Liver (tissue), 9 donors: ENCODE results near the gene NAA35. TPM values are rescaled to one million over a fixed set of nuclear protein-coding genes. Genes with fewer than 3 reads are reported as not detected.

ENCODE experiments used
- DNase-seq: peaks from one replicate; pipeline ENCODE4 v3.0.0-alpha.2; 2017; ENCODE audit warnings: low spot score
- H3K27ac ChIP-seq, 2 donors: one replicate each; pipeline ENCODE4 v1.7.0; 2013; ENCODE audit warnings: inconsistent platforms in 2 of 2, low read length in 2 of 2, control low read depth in 1 of 2, low read depth in 1 of 2, mild to moderate bottlenecking in 1 of 2
- H3K27me3 ChIP-seq, 4 donors: one replicate each; pipeline versions ENCODE4 v1.6.1 to v1.7.0; 2013; ENCODE audit warnings: low read length in 3 of 4, inconsistent platforms in 1 of 4, mild to moderate bottlenecking in 1 of 4, moderate library complexity in 1 of 4; ENCODE audit not compliant: control insufficient read depth in 4 of 4, insufficient read depth in 4 of 4
- H3K36me3 ChIP-seq, 4 donors: one replicate each; pipeline versions ENCODE4 v1.6.1 to v1.7.0; 2013; ENCODE audit warnings: low read length in 3 of 4, mild to moderate bottlenecking in 3 of 4, low read depth in 1 of 4, moderate library complexity in 1 of 4; ENCODE audit not compliant: control insufficient read depth in 4 of 4, insufficient read depth in 3 of 4
- H3K4me1 ChIP-seq, 4 donors: one replicate each; pipeline versions ENCODE4 v1.6.1 to v1.7.0; 2013; ENCODE audit warnings: low read length in 3 of 4, mild to moderate bottlenecking in 3 of 4, moderate library complexity in 1 of 4; ENCODE audit not compliant: control insufficient read depth in 4 of 4, insufficient read depth in 4 of 4
- H3K4me3 ChIP-seq, 3 donors: one replicate each; pipeline versions ENCODE4 v1.6.1 to v1.7.0; 2013; ENCODE audit warnings: low read length in 3 of 3, control low read depth in 1 of 3, low read depth in 1 of 3, mild to moderate bottlenecking in 1 of 3
- H3K9ac ChIP-seq, 2 donors: one replicate each; pipeline ENCODE4 v1.7.0; 2013; ENCODE audit warnings: low read length in 2 of 2, mild to moderate bottlenecking in 2 of 2, moderate library complexity in 2 of 2, control low read depth in 1 of 2, low read depth in 1 of 2
- H3K9me3 ChIP-seq, 4 donors: one replicate each; pipeline versions ENCODE4 v1.6.1 to v1.7.0; 2013; ENCODE audit warnings: low read length in 3 of 4; ENCODE audit not compliant: control insufficient read depth in 4 of 4
- CTCF ChIP-seq: fragments of 150-350 bp; IDR thresholded peaks from 2 replicates; pipeline ENCODE4 v1.5.1; 2017; ENCODE audit warnings: improper control_type of control experiment, low read depth, low read length; ENCODE audit not compliant: missing input control
- EGR1 ChIP-seq, 2 donors: IDR thresholded peaks; 2 replicates each; pipeline ENCODE4 v1.6.1; 2016 to 2018; ENCODE audit warnings: antibody characterized with exemption in 2 of 2, low read depth in 2 of 2
- FOXA1 ChIP-seq: IDR thresholded peaks from 2 replicates; pipeline ENCODE4 v1.6.1; 2016; ENCODE audit warnings: antibody characterized with exemption
- FOXA2 ChIP-seq: IDR thresholded peaks from 2 replicates; pipeline ENCODE4 v1.6.1; 2016; ENCODE audit warnings: antibody characterized with exemption
- GABPA ChIP-seq, 2 donors: IDR thresholded peaks in 1 of 2; conservative IDR thresholded peaks in 1 of 2; 2 replicates each; pipeline ENCODE4 v1.6.1; 2016; ENCODE audit warnings: antibody characterized with exemption in 2 of 2, mild to moderate bottlenecking in 1 of 2, moderate library complexity in 1 of 2
- HNF4A ChIP-seq, 2 donors: conservative IDR thresholded peaks; 2 replicates each; pipeline ENCODE4 v1.6.1; 2016; ENCODE audit warnings: antibody characterized with exemption in 2 of 2, mild to moderate bottlenecking in 2 of 2
- HNF4G ChIP-seq: IDR thresholded peaks from 2 replicates; pipeline ENCODE4 v1.6.1; 2016; ENCODE audit warnings: antibody characterized with exemption
- JUND ChIP-seq, 2 donors: IDR thresholded peaks; 2 replicates each; pipeline ENCODE4 v1.6.1; 2016; ENCODE audit warnings: antibody characterized with exemption in 2 of 2
- NR2F2 ChIP-seq: IDR thresholded peaks from 2 replicates; pipeline ENCODE4 v1.6.1; 2016; ENCODE audit warnings: antibody characterized with exemption
- RAD21 ChIP-seq, 2 donors: IDR thresholded peaks; 2 replicates each; pipeline ENCODE4 v1.6.1; 2016; ENCODE audit warnings: antibody characterized with exemption in 2 of 2, mild to moderate bottlenecking in 2 of 2
- RXRA ChIP-seq, 2 donors: IDR thresholded peaks; 2 replicates each; pipeline ENCODE4 v1.6.1; 2017 to 2018; ENCODE audit warnings: antibody characterized with exemption in 2 of 2, mild to moderate bottlenecking in 1 of 2
- SP1 ChIP-seq: IDR thresholded peaks from 2 replicates; pipeline ENCODE4 v1.6.1; 2018; ENCODE audit warnings: antibody characterized with exemption, mild to moderate bottlenecking
- TAF1 ChIP-seq: conservative IDR thresholded peaks from 2 replicates; pipeline ENCODE4 v1.6.1; 2016; ENCODE audit warnings: antibody characterized with exemption, mild to moderate bottlenecking
- YY1 ChIP-seq: IDR thresholded peaks from 2 replicates; pipeline ENCODE4 v1.6.1; 2016; ENCODE audit warnings: antibody characterized with exemption, mild to moderate bottlenecking
- ZBTB33 ChIP-seq: IDR thresholded peaks from 2 replicates; pipeline ENCODE4 v1.6.1; 2016; ENCODE audit warnings: antibody characterized with exemption
- WGBS: extraction: QIAGEN DNeasy Blood & Tissue Kit; methylation state at CpG from one replicate; pipeline ENCODE4 v1.1.7; 2013; 5-methylcytosine and 5-hydroxymethylcytosine counted together
- polyA plus RNA-seq, 2 donors: library from polyadenylated mRNA; stranded (reverse) in 1 of 2; unstranded in 1 of 2; fragments of 200-250 nt in 1 of 2; fragments of >200 nt in 1 of 2; fragmentation: Nextera tagmentation in 1 of 2; extraction: Ambion mirVana in 1 of 2; gene quantifications; one replicate each; pipeline versions ENCODE4 v1.2.1 to v1.2.3, GENCODE V29; 2013 to 2015
- total RNA-seq, 2 donors: library from RNA; depleted of rRNA; stranded (reverse); fragments of >200 nt; gene quantifications; one replicate each; pipeline ENCODE4 v1.2.3, GENCODE V29; 2014
- TF ChIP-seq, protein P1 (sequence below): IDR thresholded peaks from 2 replicates; pipeline ENCODE4 v1.6.1; 2016; ENCODE audit warnings: antibody characterized with exemption, mild to moderate bottlenecking
- TF ChIP-seq, protein P2 (sequence below): IDR thresholded peaks from 2 replicates; pipeline ENCODE4 v1.6.1; 2016; ENCODE audit warnings: antibody characterized with exemption
- TF ChIP-seq, protein P3 (sequence below): IDR thresholded peaks from 2 replicates; pipeline ENCODE4 v1.6.1; 2016; ENCODE audit warnings: antibody characterized with exemption
- donor health status: healthy.
- donor health status: healthy.
- donor health status: healthy.
- donor health status: healthy.
- donor health status: healthy.

Gene NAA35
- total and polyA plus RNA-seq, 4 donors = 5.2 to 14.8 (median 9.2) TPM

GRCh38 chr9:86039991-86040860 is 99.3 kb downstream of the NAA35 start:
- Histone ChIP-seq H3K27ac (no peak overlapping the region), H3K36me3 (no peaks in the 10 kb centered on the region), H3K9me3 (no peaks in the 10 kb centered on the region), H3K4me3 (no peak overlapping the region), H3K9ac (no peak overlapping the region), H3K4me1 (no peaks in the 10 kb centered on the region), H3K27me3 (no peaks in the 10 kb centered on the region)
- no peak for DNase-seq
- no peak for TF ChIP-seq RXRA (IDR thresholded peaks at IDR 0.05)
- no peak for TF ChIP-seq FOXA2
- TF ChIP-seq RAD21 (IDR thresholded peaks at IDR 0.05) = no peak
- TF ChIP-seq YY1 = no peak
- TF ChIP-seq TAF1 = no peak
- TF ChIP-seq FOXA1 = no peak
- TF ChIP-seq HNF4A (conservative IDR thresholded peaks at IDR 0.05) = no peak
- no peak for TF ChIP-seq SP1
- TF ChIP-seq, protein P1, sequence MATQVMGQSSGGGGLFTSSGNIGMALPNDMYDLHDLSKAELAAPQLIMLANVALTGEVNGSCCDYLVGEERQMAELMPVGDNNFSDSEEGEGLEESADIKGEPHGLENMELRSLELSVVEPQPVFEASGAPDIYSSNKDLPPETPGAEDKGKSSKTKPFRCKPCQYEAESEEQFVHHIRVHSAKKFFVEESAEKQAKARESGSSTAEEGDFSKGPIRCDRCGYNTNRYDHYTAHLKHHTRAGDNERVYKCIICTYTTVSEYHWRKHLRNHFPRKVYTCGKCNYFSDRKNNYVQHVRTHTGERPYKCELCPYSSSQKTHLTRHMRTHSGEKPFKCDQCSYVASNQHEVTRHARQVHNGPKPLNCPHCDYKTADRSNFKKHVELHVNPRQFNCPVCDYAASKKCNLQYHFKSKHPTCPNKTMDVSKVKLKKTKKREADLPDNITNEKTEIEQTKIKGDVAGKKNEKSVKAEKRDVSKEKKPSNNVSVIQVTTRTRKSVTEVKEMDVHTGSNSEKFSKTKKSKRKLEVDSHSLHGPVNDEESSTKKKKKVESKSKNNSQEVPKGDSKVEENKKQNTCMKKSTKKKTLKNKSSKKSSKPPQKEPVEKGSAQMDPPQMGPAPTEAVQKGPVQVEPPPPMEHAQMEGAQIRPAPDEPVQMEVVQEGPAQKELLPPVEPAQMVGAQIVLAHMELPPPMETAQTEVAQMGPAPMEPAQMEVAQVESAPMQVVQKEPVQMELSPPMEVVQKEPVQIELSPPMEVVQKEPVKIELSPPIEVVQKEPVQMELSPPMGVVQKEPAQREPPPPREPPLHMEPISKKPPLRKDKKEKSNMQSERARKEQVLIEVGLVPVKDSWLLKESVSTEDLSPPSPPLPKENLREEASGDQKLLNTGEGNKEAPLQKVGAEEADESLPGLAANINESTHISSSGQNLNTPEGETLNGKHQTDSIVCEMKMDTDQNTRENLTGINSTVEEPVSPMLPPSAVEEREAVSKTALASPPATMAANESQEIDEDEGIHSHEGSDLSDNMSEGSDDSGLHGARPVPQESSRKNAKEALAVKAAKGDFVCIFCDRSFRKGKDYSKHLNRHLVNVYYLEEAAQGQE = no peak
- TF ChIP-seq CTCF = no peak
- TF ChIP-seq, protein P2, sequence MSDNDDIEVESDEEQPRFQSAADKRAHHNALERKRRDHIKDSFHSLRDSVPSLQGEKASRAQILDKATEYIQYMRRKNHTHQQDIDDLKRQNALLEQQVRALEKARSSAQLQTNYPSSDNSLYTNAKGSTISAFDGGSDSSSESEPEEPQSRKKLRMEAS = no peak
- TF ChIP-seq, protein P3, sequence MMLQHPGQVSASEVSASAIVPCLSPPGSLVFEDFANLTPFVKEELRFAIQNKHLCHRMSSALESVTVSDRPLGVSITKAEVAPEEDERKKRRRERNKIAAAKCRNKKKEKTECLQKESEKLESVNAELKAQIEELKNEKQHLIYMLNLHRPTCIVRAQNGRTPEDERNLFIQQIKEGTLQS = no peak
- TF ChIP-seq GABPA (IDR thresholded peaks at IDR 0.05 in 1 of 2, conservative IDR thresholded peaks at IDR 0.05 in 1 of 2) = no peak
- no peak for TF ChIP-seq HNF4G
- TF ChIP-seq EGR1 (IDR thresholded peaks at IDR 0.05; ENCODE audit: low read depth in 2 of 2) = no peak
- no peak for TF ChIP-seq ZBTB33
- no peak for TF ChIP-seq NR2F2
- no peak for TF ChIP-seq JUND (IDR thresholded peaks at IDR 0.05)
- 96% methylated on average over 12 of the region's 12 CpGs for WGBS
